IPS-NIHi7 (cell line): ENCODE results near the gene CHN2.

ENCODE experiments used
- DNase-seq: peaks from one replicate; pipeline ENCODE4 v3.0.0; 2012; ENCODE audit warnings: mixed read lengths; ENCODE audit errors: extremely low spot score

CHN2 gene

GRCh38 chr7:29424984-29425309 lies 230.4 kb downstream of the CHN2 start:
- DNase-seq: no peak

GRCh38 chr7:29426587-29426986 lies 232.0 kb downstream of the CHN2 start:
- DNase-seq: no peak

GRCh38 chr7:29429401-29429800 lies 234.8 kb downstream of the CHN2 start:
- DNase-seq: no peak

- DNase-seq: no peak
Measured at GRCh38 chr7:29430279-29430949, 235.8 kb downstream of the CHN2 start.

GRCh38 chr7:29431686-29432085 lies 237.1 kb downstream of the CHN2 start:
- no peak for DNase-seq

- no peak for DNase-seq
Measured at GRCh38 chr7:29432721-29433120, 238.1 kb downstream of the CHN2 start.

GRCh38 chr7:29434380-29434768 lies 239.8 kb downstream of the CHN2 start:
- DNase-seq: no peak

GRCh38 chr7:29435167-29435566 lies 240.6 kb downstream of the CHN2 start:
- no peak for DNase-seq

- no peak for DNase-seq
Measured at GRCh38 chr7:29435902-29436301, 241.3 kb downstream of the CHN2 start.

GRCh38 chr7:29442146-29442545 lies 247.6 kb downstream of the CHN2 start:
- DNase-seq: peak; percentile 57

- no peak for DNase-seq
Measured at GRCh38 chr7:29443552-29443951, 249.0 kb downstream of the CHN2 start.

GRCh38 chr7:29444267-29444666 lies 249.7 kb downstream of the CHN2 start:
- no peak for DNase-seq

GRCh38 chr7:29445736-29446135 lies 251.2 kb downstream of the CHN2 start:
- no peak for DNase-seq

GRCh38 chr7:29447828-29448227 lies 253.3 kb downstream of the CHN2 start:
- DNase-seq: no peak

GRCh38 chr7:29449569-29450260 lies 255.1 kb downstream of the CHN2 start:
- DNase-seq: no peak

- DNase-seq: no peak
Measured at GRCh38 chr7:29453021-29453420, 258.4 kb downstream of the CHN2 start.

- DNase-seq: no peak
Measured at GRCh38 chr7:29454464-29454863, 259.9 kb downstream of the CHN2 start.

GRCh38 chr7:29454899-29455451 lies 260.4 kb downstream of the CHN2 start:
- DNase-seq: no peak

GRCh38 chr7:29457141-29457561 lies 262.6 kb downstream of the CHN2 start:
- DNase-seq: peak; percentile 29

GRCh38 chr7:29457565-29458011 lies 263.0 kb downstream of the CHN2 start:
- no peak for DNase-seq

- no peak for DNase-seq
Measured at GRCh38 chr7:29458933-29459332, 264.4 kb downstream of the CHN2 start.

- no peak for DNase-seq
Measured at GRCh38 chr7:29459589-29459988, 265.0 kb downstream of the CHN2 start.

- no peak for DNase-seq
Measured at GRCh38 chr7:29461996-29462395, 267.4 kb downstream of the CHN2 start.
